Measurements from ENCODE around the gene ATP13A2.
"Not testable (repeated sequence)": the region's sequence is repeated elsewhere in the genome, so short reads cannot be mapped to it uniquely, and the experiment has no call there.

ATP13A2 gene

GRCh38 chr1:16944038-16944437 is 67.7 kb downstream of the ATP13A2 start:
- Histone ChIP-seq H3K9me3 (ENCODE audit: control insufficient read depth in 5 of 5, low read length in 5 of 5) (no peaks in the 10 kb centered on the region), H3K9ac (ENCODE audit: low read length in 5 of 5) (no peak overlapping the region), H3K4me3 (ENCODE audit: low read depth in 1 of 5, low read length in 5 of 5) (no peak overlapping the region), H3K36me3 (ENCODE audit: control insufficient read depth in 5 of 5, insufficient read depth in 5 of 5, low read length in 5 of 5) (peaks cover 0 to 51% (median 33%) of the 10 kb centered on the region in 5 donors), H3K27ac (ENCODE audit: low read depth, low read length) (no peak overlapping the region), H3K4me1 (ENCODE audit: control insufficient read depth in 5 of 5, insufficient read depth in 5 of 5, low read length in 5 of 5) (no peaks in the 10 kb centered on the region), H3K27me3 (ENCODE audit: control insufficient read depth in 5 of 5, insufficient read depth in 4 of 5, low read length in 5 of 5) (no peaks in the 10 kb centered on the region)

GRCh38 chr1:16939386-16940180 is 72.1 kb downstream of the ATP13A2 start:
- not testable (repeated sequence) for H3K9ac ChIP-seq (ENCODE audit: low read length in 5 of 5); H3K27ac ChIP-seq (ENCODE audit: low read depth, low read length); H3K27me3 ChIP-seq (ENCODE audit: control insufficient read depth in 5 of 5, insufficient read depth in 4 of 5, low read length in 5 of 5); H3K9me3 ChIP-seq (ENCODE audit: control insufficient read depth in 5 of 5, low read length in 5 of 5); H3K4me3 ChIP-seq (ENCODE audit: low read depth in 1 of 5, low read length in 5 of 5); H3K4me1 ChIP-seq (ENCODE audit: control insufficient read depth in 5 of 5, insufficient read depth in 5 of 5, low read length in 5 of 5)
- peaks cover 0 to 50% (median 17%) of the 10 kb centered on the region in 5 donors for H3K36me3 ChIP-seq (ENCODE audit: control insufficient read depth in 5 of 5, insufficient read depth in 5 of 5, low read length in 5 of 5)

- Histone ChIP-seq H3K27me3 (ENCODE audit: control insufficient read depth in 5 of 5, insufficient read depth in 4 of 5, low read length in 5 of 5) (no peaks in the 10 kb centered on the region), H3K36me3 (ENCODE audit: control insufficient read depth in 5 of 5, insufficient read depth in 5 of 5, low read length in 5 of 5) (peaks cover 0 to 48% (median 13%) of the 10 kb centered on the region in 5 donors), H3K9me3 (ENCODE audit: control insufficient read depth in 5 of 5, low read length in 5 of 5) (no peaks in the 10 kb centered on the region), H3K4me1 (ENCODE audit: control insufficient read depth in 5 of 5, insufficient read depth in 5 of 5, low read length in 5 of 5) (no peaks in the 10 kb centered on the region), H3K4me3 (ENCODE audit: low read depth in 1 of 5, low read length in 5 of 5) (no peak overlapping the region), H3K9ac (ENCODE audit: low read length in 5 of 5) (no peak overlapping the region), H3K27ac (ENCODE audit: low read depth, low read length) (no peak overlapping the region)
These were observed 73.1 kb downstream of the ATP13A2 start for GRCh38 chr1:16938351-16939321.

DNA sequence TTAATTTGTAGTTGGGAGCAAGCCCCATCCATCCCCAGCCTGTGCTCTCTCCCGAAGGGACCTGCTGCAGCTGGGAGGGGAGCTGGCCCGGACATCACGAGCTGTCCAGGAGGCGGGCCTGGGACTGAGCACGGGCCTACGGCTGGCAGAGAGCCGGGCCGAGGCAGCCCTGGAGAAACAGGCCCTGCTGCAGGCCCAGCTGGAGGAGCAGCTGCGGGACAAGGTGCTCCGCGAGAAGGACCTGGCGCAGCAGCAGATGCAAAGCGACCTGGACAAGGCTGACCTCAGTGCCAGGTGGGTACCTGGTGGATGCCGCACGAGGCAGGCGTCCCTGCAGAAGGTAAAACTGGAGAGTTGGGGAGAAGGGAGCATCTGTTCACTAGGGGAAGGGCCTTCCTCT is 75.1 kb downstream of the ATP13A2 start:
- peaks cover 0 to 42% (median 19%) of the 10 kb centered on the region in 5 donors for H3K36me3 ChIP-seq (ENCODE audit: control insufficient read depth in 5 of 5, insufficient read depth in 5 of 5, low read length in 5 of 5)
- H3K27ac ChIP-seq (ENCODE audit: low read depth, low read length); H3K9ac ChIP-seq (ENCODE audit: low read length in 5 of 5); H3K4me3 ChIP-seq (ENCODE audit: low read depth in 1 of 5, low read length in 5 of 5); H3K9me3 ChIP-seq (ENCODE audit: control insufficient read depth in 5 of 5, low read length in 5 of 5); H3K27me3 ChIP-seq (ENCODE audit: control insufficient read depth in 5 of 5, insufficient read depth in 4 of 5, low read length in 5 of 5); H3K4me1 ChIP-seq (ENCODE audit: control insufficient read depth in 5 of 5, insufficient read depth in 5 of 5, low read length in 5 of 5): not testable (repeated sequence)
